Stromal cell of bone marrow (primary cell): ENCODE measurements around the gene NEIL1.
A peak's percentile ranks its signal among the peaks of the same experiment; 100 is the strongest.
"Not testable (repeated sequence)": the region's sequence is repeated elsewhere in the genome, so short reads cannot be mapped to it uniquely, and the experiment has no call there.

Experiments
- DNase-seq: peaks from one replicate; pipeline ENCODE4 v3.0.0-alpha.2; 2012; ENCODE audit warnings: low read depth

The NEIL1 gene

GRCh38 chr15:75333654-75334419 lies 13.0 kb upstream of the NEIL1 start:
- DNase-seq: not testable (repeated sequence)

- DNase-seq: no peak
These were observed 11.5 kb upstream of the NEIL1 start for GRCh38 chr15:75335313-75335704.

GRCh38 chr15:75335705-75336355 lies 11.0 kb upstream of the NEIL1 start, which contains the start of gene COMMD4:
Gene COMMD4, plus strand, starts transcription at chr15:75336063. Its CDS starts 27 bp downstream, at chr15:75336090.
- DNase-seq: peak; percentile 90

- no peak for DNase-seq
These were observed 8.1 kb upstream of the NEIL1 start for GRCh38 chr15:75338661-75339240.

- no peak for DNase-seq
These were observed 7.2 kb upstream of the NEIL1 start for GRCh38 chr15:75339531-75340240.

GRCh38 chr15:75342221-75342620 lies 4.6 kb upstream of the NEIL1 start:
- DNase-seq: no peak

- DNase-seq: peak; percentile 26
These were observed 2.9 kb upstream of the NEIL1 start for GRCh38 chr15:75343953-75344352.

- no peak for DNase-seq
These were observed 589 bp downstream of the NEIL1 start for GRCh38 chr15:75347222-75348033.

- DNase-seq: no peak
These were observed 1.3 kb downstream of the NEIL1 start for GRCh38 chr15:75348034-75348561.

- no peak for DNase-seq
These were observed 1.9 kb downstream of the NEIL1 start for GRCh38 chr15:75348562-75349350.

- DNase-seq: not testable (repeated sequence)
These were observed 2.5 kb downstream of the NEIL1 start for GRCh38 chr15:75349351-75349669.

GRCh38 chr15:75349851-75350588 lies 3.2 kb downstream of the NEIL1 start:
- DNase-seq: no peak

- no peak for DNase-seq
These were observed 3.9 kb downstream of the NEIL1 start for GRCh38 chr15:75350601-75351361.

GRCh38 chr15:75352186-75353080 lies 5.6 kb downstream of the NEIL1 start:
- DNase-seq: no peak

GRCh38 chr15:75353604-75354003 lies 6.8 kb downstream of the NEIL1 start:
- DNase-seq: no peak

- DNase-seq: no peak
These were observed 7.6 kb downstream of the NEIL1 start for GRCh38 chr15:75354454-75354853.

GRCh38 chr15:75355369-75355768 lies 8.5 kb downstream of the NEIL1 start:
- no peak for DNase-seq

- DNase-seq: no peak
These were observed 9.2 kb downstream of the NEIL1 start for GRCh38 chr15:75356006-75356405.
